K562 (cell line): ENCODE results near the gene TRNP1. TPM values are rescaled to one million over a fixed set of nuclear protein-coding genes. Genes with fewer than 3 reads are reported as not detected.

ENCODE experiments used
- C11orf30 ChIP-seq: fragments of 450-650 bp; IDR thresholded peaks from 2 replicates; pipeline ENCODE4 v1.6.1; 2016; ENCODE audit warnings: low read depth, mild to moderate bottlenecking
- ETV5 ChIP-seq: sonication (generic); formaldehyde crosslinking; IDR thresholded peaks from 2 replicates; pipeline ENCODE4 v1.4.0; 2020; ENCODE audit warnings: low read depth, mild to moderate bottlenecking, missing genetic modification reagents
- GTF2E2 ChIP-seq: fragments of 200-800 bp; sonication (Bioruptor generic); IDR thresholded peaks from 2 replicates; pipeline ENCODE4 v1.6.1; 2016; ENCODE audit warnings: missing genetic modification characterization, missing compliant biosample characterization
- HMGN3 ChIP-seq: IDR thresholded peaks from 2 replicates; pipeline ENCODE4 v1.6.1; 2011; ENCODE audit warnings: borderline replicate concordance, low read depth, mild to moderate bottlenecking, mixed read lengths, low read length; ENCODE audit not compliant: insufficient read length; ENCODE audit errors: extremely low read depth
- L3MBTL2 ChIP-seq: fragments of 450-650 bp; IDR thresholded peaks from 2 replicates; pipeline ENCODE4 v1.6.1; 2016; ENCODE audit warnings: mild to moderate bottlenecking, moderate library complexity
- MAZ ChIP-seq, 2 experiments: fragments of 450-650 bp in 1 of 2; sonication (generic) in 1 of 2; formaldehyde crosslinking; IDR thresholded peaks in 1 of 2; conservative IDR thresholded peaks in 1 of 2; 2 replicates each; pipeline versions ENCODE4 v1.4.0 to v1.5.0; 2020; ENCODE audit warnings: mild to moderate bottlenecking in 1 of 2, missing genetic modification reagents in 1 of 2
- MCM5 ChIP-seq: fragments of 450-650 bp; IDR thresholded peaks from 2 replicates; pipeline ENCODE4 v1.6.1; 2016; ENCODE audit warnings: low read depth
- MYBL2 ChIP-seq, 2 experiments: fragments of 450-650 bp in 1 of 2; sonication (generic) in 1 of 2; formaldehyde crosslinking in 1 of 2; IDR thresholded peaks; 2 replicates each; pipeline versions ENCODE4 v1.6.1 to v1.8.1; 2017 to 2022; ENCODE audit warnings: borderline replicate concordance in 1 of 2, inconsistent platforms in 1 of 2, low read depth in 1 of 2, mild to moderate bottlenecking in 1 of 2, missing genetic modification reagents in 1 of 2, moderate library complexity in 1 of 2
- POLR2AphosphoS2 ChIP-seq: IDR thresholded peaks from 2 replicates; pipeline ENCODE4 v1.6.1; 2012; ENCODE audit warnings: low read length, improper control_type of control experiment
- POU5F1 ChIP-seq: fragments of 150-350 bp; IDR thresholded peaks from 2 replicates; pipeline ENCODE4 v1.6.1; 2014; ENCODE audit warnings: borderline replicate concordance, low read length, low read depth, mild to moderate bottlenecking; ENCODE audit not compliant: partially characterized antibody
- PRMT5 ChIP-seq: sonication (generic); formaldehyde crosslinking; IDR thresholded peaks from 2 replicates; pipeline ENCODE4 v1.5.0; 2020; ENCODE audit warnings: missing genetic modification reagents
- PTRF ChIP-seq: fragments of 450-650 bp; IDR thresholded peaks from 2 replicates; pipeline ENCODE4 v1.6.1; 2016; ENCODE audit warnings: mild to moderate bottlenecking, missing genetic modification characterization, missing compliant biosample characterization
- SFPQ ChIP-seq: fragments of 200-400 bp; formaldehyde crosslinking; IDR thresholded peaks from 2 replicates; pipeline ENCODE4 v1.6.1; 2017; ENCODE audit warnings: mild to moderate bottlenecking, low read depth, low read length, moderate library complexity
- SRSF1 ChIP-seq: fragments of 200-400 bp; formaldehyde crosslinking; IDR thresholded peaks from 2 replicates; pipeline ENCODE4 v1.6.1; 2017; ENCODE audit warnings: mild to moderate bottlenecking, low read depth, low read length, moderate library complexity
- ZNF384 ChIP-seq: IDR thresholded peaks from 2 replicates; pipeline ENCODE4 v1.6.1; 2012; ENCODE audit warnings: low read depth, low read length, improper control_type of control experiment
- ZNF41 ChIP-seq: fragments of 250-450 bp; sonication (Bioruptor Pico); conservative IDR thresholded peaks from 2 replicates; pipeline ENCODE4 v1.4.0; 2020; ENCODE audit warnings: mild to moderate bottlenecking
- ZNF445 ChIP-seq: fragments of 250-450 bp; sonication (Bioruptor Pico); IDR thresholded peaks from 2 replicates; pipeline ENCODE4 v1.4.0; 2020; ENCODE audit warnings: low read depth, mild to moderate bottlenecking, moderate library complexity
- ZNF830 ChIP-seq: fragments of 250-450 bp; sonication (Bioruptor Pico); IDR thresholded peaks from 2 replicates; pipeline ENCODE4 v1.5.0; 2021; ENCODE audit warnings: mild to moderate bottlenecking
- polyA plus RNA-seq, 8 experiments: library from polyadenylated mRNA; depleted of rRNA in 4 of 8; stranded (reverse) in 5 of 8; unstranded in 3 of 8; fragments of >200 nt; fragmentation: Nextera tagmentation in 2 of 8; fragmentation: Illumina TruSeq in 1 of 8; extraction: Ambion mirVana in 2 of 8; extraction: Trizol in 1 of 8; gene quantifications; 2 replicates each; pipeline versions ENCODE4 v1.2.1 to v1.2.3, GENCODE V29; 2011 to 2014; ENCODE audit warnings: inconsistent platforms in 1 of 8, missing spikeins in 1 of 8
- total RNA-seq, 7 experiments: library from RNA; depleted of rRNA in 6 of 7; stranded (reverse); fragments of >200 nt in 6 of 7; fragmentation: Illumina TruSeq in 2 of 7; extraction: Trizol in 2 of 7; gene quantifications; 2 replicates each; pipeline versions ENCODE4 v1.2.1 to v1.2.3, GENCODE V29; 2011 to 2021; ENCODE audit warnings: low replicate concordance in 1 of 7
- TF ChIP-seq, protein P1 (sequence below): sonication (generic); formaldehyde crosslinking; IDR thresholded peaks from 2 replicates; pipeline ENCODE4 v1.8.0; 2022; ENCODE audit warnings: mild to moderate bottlenecking, low read depth, missing genetic modification reagents
- TF ChIP-seq, protein P2 (sequence below): fragments of 450-650 bp; IDR thresholded peaks from 2 replicates; pipeline ENCODE4 v1.6.1; 2016; ENCODE audit warnings: mild to moderate bottlenecking
- TF ChIP-seq, protein P3 (sequence below): sonication (generic); formaldehyde crosslinking; IDR thresholded peaks from 2 replicates; pipeline ENCODE4 v1.8.1; 2023; ENCODE audit warnings: mild to moderate bottlenecking, missing genetic modification reagents

Gene TRNP1
- total and polyA plus RNA-seq, 9 of the 15 experiments (the other 6 are each of a cell fraction or from before 2014, with no cell fraction given): 0.03 to 1.3 (median 0.95) TPM

DNA sequence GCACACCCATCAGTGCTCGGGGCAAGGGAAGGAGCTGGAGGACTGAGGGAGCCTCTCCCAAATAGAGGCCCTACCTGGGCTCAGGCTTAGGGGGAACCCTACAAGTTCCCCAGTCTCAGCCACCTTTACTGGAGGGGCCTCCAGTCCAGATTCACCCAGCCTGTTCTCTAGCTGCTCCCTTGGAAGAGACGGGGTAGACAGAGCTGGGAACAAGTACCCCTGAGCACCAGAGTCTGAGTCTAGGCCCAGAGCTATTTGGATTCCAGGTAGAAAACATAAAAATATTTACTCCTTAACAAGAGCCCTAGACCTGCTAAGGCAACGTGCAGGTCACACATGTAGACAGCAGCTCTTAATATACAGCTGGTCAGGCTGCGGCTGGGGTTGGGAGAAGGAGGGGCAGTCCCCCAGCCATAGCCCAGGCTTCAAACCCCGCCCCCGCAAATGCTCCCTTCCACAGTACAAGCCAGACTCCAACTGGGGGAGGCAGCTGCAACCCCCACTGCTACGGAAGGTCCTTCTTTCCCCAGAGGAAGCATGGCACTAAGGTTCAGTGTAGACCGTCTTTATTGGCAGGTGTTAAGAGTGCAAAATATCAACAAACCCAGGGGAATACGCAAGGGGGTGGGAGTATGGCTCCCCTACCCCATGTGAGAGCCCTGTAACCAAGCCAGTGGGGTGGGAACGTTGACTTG is 11.1 kb downstream of the TRNP1 start (continued):
- TF ChIP-seq, protein P1, sequence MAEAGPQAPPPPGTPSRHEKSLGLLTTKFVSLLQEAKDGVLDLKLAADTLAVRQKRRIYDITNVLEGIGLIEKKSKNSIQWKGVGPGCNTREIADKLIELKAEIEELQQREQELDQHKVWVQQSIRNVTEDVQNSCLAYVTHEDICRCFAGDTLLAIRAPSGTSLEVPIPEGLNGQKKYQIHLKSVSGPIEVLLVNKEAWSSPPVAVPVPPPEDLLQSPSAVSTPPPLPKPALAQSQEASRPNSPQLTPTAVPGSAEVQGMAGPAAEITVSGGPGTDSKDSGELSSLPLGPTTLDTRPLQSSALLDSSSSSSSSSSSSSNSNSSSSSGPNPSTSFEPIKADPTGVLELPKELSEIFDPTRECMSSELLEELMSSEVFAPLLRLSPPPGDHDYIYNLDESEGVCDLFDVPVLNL (CRISPR knock-in tag): no peak
- TF ChIP-seq PTRF (tag) (no peak), POU5F1 (no peak), L3MBTL2 (no peak), ZNF445 (CRISPR knock-in tag) (no peak), MAZ (CRISPR knock-in tag; conservative IDR thresholded peaks at IDR 0.05 in 1 of 2, IDR thresholded peaks at IDR 0.05 in 1 of 2) (0 out of 4 replicates have a peak, but pooled peaks of 1 of the 2 experiments have one; percentile 23), HMGN3 (no peak), MYBL2 (IDR thresholded peaks at IDR 0.05; ENCODE audit: low read depth) (no peak), MYBL2 (CRISPR knock-in tag; IDR thresholded peaks at IDR 0.05; ENCODE audit: borderline replicate concordance) (no peak), SRSF1 (no peak), POLR2AphosphoS2 (no peak), ETV5 (no peak), ZNF41 (CRISPR knock-in tag) (no peak), PRMT5 (CRISPR knock-in tag) (no peak), SFPQ (no peak), ZNF384 (0 out of 2 replicates have a peak, but pooled peaks have one; percentile 31), GTF2E2 (tag) (no peak), MCM5 (no peak), C11orf30 (no peak), ZNF830 (no peak)
- TF ChIP-seq, protein P2, sequence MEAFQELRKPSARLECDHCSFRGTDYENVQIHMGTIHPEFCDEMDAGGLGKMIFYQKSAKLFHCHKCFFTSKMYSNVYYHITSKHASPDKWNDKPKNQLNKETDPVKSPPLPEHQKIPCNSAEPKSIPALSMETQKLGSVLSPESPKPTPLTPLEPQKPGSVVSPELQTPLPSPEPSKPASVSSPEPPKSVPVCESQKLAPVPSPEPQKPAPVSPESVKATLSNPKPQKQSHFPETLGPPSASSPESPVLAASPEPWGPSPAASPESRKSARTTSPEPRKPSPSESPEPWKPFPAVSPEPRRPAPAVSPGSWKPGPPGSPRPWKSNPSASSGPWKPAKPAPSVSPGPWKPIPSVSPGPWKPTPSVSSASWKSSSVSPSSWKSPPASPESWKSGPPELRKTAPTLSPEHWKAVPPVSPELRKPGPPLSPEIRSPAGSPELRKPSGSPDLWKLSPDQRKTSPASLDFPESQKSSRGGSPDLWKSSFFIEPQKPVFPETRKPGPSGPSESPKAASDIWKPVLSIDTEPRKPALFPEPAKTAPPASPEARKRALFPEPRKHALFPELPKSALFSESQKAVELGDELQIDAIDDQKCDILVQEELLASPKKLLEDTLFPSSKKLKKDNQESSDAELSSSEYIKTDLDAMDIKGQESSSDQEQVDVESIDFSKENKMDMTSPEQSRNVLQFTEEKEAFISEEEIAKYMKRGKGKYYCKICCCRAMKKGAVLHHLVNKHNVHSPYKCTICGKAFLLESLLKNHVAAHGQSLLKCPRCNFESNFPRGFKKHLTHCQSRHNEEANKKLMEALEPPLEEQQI: no peak
- TF ChIP-seq, protein P3, sequence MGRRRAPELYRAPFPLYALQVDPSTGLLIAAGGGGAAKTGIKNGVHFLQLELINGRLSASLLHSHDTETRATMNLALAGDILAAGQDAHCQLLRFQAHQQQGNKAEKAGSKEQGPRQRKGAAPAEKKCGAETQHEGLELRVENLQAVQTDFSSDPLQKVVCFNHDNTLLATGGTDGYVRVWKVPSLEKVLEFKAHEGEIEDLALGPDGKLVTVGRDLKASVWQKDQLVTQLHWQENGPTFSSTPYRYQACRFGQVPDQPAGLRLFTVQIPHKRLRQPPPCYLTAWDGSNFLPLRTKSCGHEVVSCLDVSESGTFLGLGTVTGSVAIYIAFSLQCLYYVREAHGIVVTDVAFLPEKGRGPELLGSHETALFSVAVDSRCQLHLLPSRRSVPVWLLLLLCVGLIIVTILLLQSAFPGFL: no peak
